Lower lobe of right lung (tissue), 2 donors: Measurements from ENCODE around the gene ZNF436. TPM values are rescaled to one million over a fixed set of nuclear protein-coding genes. Genes with fewer than 3 reads are reported as not detected.
A peak's percentile ranks its signal among the peaks of the same experiment; 100 is the strongest.

ENCODE experiments used
- ATAC-seq, 2 donors: fragments of 200-7000 bp; cut with Tn5 transposase; one replicate each; pipeline ENCODE4 v1.9.1; 2020 to 2022; ENCODE audit warnings: mild to moderate bottlenecking in 2 of 2, moderate library complexity in 2 of 2
- DNase-seq: peaks from one replicate; pipeline ENCODE4 v3.0.0-alpha.2; 2020
- H3K27ac ChIP-seq: fragments of 200-600 bp; one replicate; pipeline ENCODE4 v1.8.0; 2022
- H3K27me3 ChIP-seq: fragments of 200-600 bp; one replicate; pipeline ENCODE4 v1.8.0; 2022; ENCODE audit warnings: low read depth
- H3K36me3 ChIP-seq: fragments of 200-600 bp; one replicate; pipeline ENCODE4 v1.8.0; 2022; ENCODE audit warnings: mild to moderate bottlenecking
- H3K4me1 ChIP-seq: fragments of 200-600 bp; one replicate; pipeline ENCODE4 v1.8.0; 2022
- H3K4me3 ChIP-seq: fragments of 200-600 bp; one replicate; pipeline ENCODE4 v1.8.0; 2022; ENCODE audit warnings: mild to moderate bottlenecking
- H3K9me3 ChIP-seq: fragments of 200-600 bp; one replicate; pipeline ENCODE4 v1.8.0; 2022
- CTCF ChIP-seq: fragments of 200-600 bp; IDR thresholded peaks from one replicate; pipeline ENCODE4 v1.8.0; 2022; ENCODE audit warnings: antibody characterized with exemption, mild to moderate bottlenecking
- intact Hi-C: fragments of 100-400 bp; cut with DNase I; formaldehyde crosslinking; loops from one replicate; pipeline ENCODE4 v1.11.0; 2022
- total RNA-seq: library from RNA; stranded (reverse); fragmentation: NEBNext Ultra II Directional; extraction: Animal tissue kit (Norgen Biotek cat#: 25700); gene quantifications from one replicate; pipeline ENCODE4 v1.2.1, GENCODE V29; 2021
- donor health status: DM: no; HTN: yes; CAD: no; lungs with severe emphysema.

ZNF436 gene
- total RNA-seq, 1 donor from 2014 or later = 11.6 TPM

- intact Hi-C loops = no loop called here
- no peak for TF ChIP-seq CTCF
- Histone ChIP-seq H3K27ac (no peak overlapping the region), H3K4me3 (no peak overlapping the region), H3K27me3 (no peaks in the 10 kb centered on the region), H3K36me3 (peaks cover 32% of the 10 kb centered on the region), H3K9me3 (no peaks in the 10 kb centered on the region), H3K4me1 (peaks cover 25% of the 10 kb centered on the region)
- DNase-seq = no peak
- ATAC-seq = no peak
Measured at GRCh38 chr1:23407016-23407630, 37.5 kb upstream of the ZNF436 start.

GRCh38 chr1:23405946-23406345, 36.3 kb upstream of the ZNF436 start:
- Histone ChIP-seq H3K27ac (no peak overlapping the region), H3K4me1 (peaks cover 29% of the 10 kb centered on the region), H3K9me3 (no peaks in the 10 kb centered on the region), H3K36me3 (peaks cover 32% of the 10 kb centered on the region), H3K27me3 (no peaks in the 10 kb centered on the region), H3K4me3 (no peak overlapping the region)
- no peak for ATAC-seq
- TF ChIP-seq CTCF = no peak
- DNase-seq = no peak
- intact Hi-C loops = no loop called here

- peak; percentile 95 to 97 for ATAC-seq
- no peaks in the 10 kb centered on the region for H3K9me3 ChIP-seq
- H3K27me3 ChIP-seq = no peaks in the 10 kb centered on the region
- peaks cover 35% of the 10 kb centered on the region for H3K4me1 ChIP-seq
- H3K36me3 ChIP-seq = peaks cover 28% of the 10 kb centered on the region
- DNase-seq = peak; percentile 89
- TF ChIP-seq CTCF = peak; percentile 94
- intact Hi-C loops = no loop called here
- no peak overlapping the region for H3K4me3 ChIP-seq
- peak overlapping the region; percentile 58 for H3K27ac ChIP-seq
Measured at GRCh38 chr1:23403735-23404486, 34.3 kb upstream of the ZNF436 start.

- peak overlapping the region; percentile 58 for H3K27ac ChIP-seq
- peaks cover 35% of the 10 kb centered on the region for H3K4me1 ChIP-seq
Measured at GRCh38 chr1:23403355-23403734, 33.7 kb upstream of the ZNF436 start.

GRCh38 chr1:23403038-23403336, 33.4 kb upstream of the ZNF436 start:
- Histone ChIP-seq H3K4me1 (peaks cover 35% of the 10 kb centered on the region), H3K36me3 (peaks cover 23% of the 10 kb centered on the region), H3K9me3 (no peaks in the 10 kb centered on the region), H3K27me3 (no peaks in the 10 kb centered on the region), H3K4me3 (no peak overlapping the region), H3K27ac (peak overlapping the region; percentile 55)
- no peak for DNase-seq
- no peak for TF ChIP-seq CTCF
- intact Hi-C loops = no loop called here
- ATAC-seq = peak; percentile 24 to 42

More at GRCh38 chr1:23403355-23403734, 33.7 kb upstream of the ZNF436 start:
- no peak for DNase-seq
- Histone ChIP-seq H3K9me3 (no peaks in the 10 kb centered on the region), H3K27me3 (no peaks in the 10 kb centered on the region), H3K4me3 (no peak overlapping the region), H3K36me3 (peaks cover 23% of the 10 kb centered on the region)
- no peak for TF ChIP-seq CTCF
- ATAC-seq = no peak
- intact Hi-C loops = no loop called here
